OCI-M2 (cell line): Measurements from ENCODE around the gene CARMIL1.
A peak's percentile ranks its signal among the peaks of the same experiment; 100 is the strongest.

Experiments
- DNase-seq: peaks from one replicate; lab custom pipeline; 2025; ENCODE audit not compliant: unreplicated experiment; lab: John Stamatoyannopoulos, UW

Gene CARMIL1

DNA sequence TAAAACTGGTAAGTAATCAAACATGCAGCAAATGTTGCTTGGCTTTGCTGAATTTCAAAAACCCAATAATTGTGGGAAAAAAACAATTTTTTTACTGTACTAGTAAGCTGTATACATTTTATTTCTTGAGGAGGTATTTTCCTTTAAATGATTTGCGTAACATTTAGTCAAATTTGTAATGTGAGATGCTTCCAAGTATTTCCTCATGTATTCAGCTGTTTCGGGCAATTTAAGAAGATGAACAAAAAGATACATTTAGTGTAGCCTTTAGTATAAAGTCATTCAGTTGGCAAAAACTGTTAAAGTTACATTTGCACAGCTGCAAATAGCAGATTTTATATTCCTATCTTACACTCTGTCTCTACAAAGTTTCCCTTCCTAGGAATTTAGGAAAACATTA, 186.8 kb downstream of the CARMIL1 start:
- DNase-seq: no peak

DNA sequence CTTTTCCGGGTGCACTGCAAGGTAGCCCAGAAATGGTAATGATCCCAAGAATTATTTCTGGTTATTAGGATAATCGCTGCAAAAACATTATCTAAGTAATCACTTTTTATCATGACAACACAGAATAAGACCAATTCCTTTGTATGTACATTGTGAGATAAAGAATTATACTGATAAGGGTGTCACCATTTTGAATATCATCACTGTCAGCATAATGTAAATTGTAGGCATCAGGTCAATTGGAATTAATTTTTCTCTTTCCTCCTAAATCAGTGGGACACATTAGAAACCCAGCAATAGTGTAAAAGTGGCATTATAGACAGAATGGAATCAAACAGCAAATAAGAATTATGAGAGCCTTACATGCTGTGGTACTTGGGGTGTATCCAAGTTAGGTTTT, 189.7 kb downstream of the CARMIL1 start:
- no peak for DNase-seq

DNA sequence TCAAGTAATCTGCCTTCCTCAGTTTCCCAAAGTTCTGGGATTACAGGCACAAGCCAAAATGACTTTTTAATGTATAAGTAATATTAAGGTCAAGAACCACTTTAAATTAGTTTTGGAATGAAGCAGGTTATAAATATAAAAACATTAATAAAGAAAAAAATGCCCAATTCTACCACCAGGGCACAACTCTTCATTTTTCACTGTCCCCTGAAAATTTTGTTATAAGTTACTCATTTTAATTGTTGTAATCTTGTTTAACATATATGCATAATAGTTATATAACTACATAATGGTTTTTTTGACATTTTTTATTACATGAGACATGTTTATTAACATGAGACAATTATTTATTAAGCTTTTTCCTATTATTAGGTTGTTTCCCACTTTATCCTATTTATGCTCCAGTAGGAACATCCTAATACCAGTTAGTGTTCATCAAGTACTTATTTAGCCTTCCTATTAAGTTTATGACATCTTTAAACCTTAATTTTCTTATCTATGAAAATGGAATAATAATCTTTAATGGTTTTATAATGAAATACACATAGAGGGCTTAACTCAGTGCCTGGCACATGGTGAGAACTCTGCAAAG, 190.7 kb downstream of the CARMIL1 start:
- DNase-seq: no peak

DNA sequence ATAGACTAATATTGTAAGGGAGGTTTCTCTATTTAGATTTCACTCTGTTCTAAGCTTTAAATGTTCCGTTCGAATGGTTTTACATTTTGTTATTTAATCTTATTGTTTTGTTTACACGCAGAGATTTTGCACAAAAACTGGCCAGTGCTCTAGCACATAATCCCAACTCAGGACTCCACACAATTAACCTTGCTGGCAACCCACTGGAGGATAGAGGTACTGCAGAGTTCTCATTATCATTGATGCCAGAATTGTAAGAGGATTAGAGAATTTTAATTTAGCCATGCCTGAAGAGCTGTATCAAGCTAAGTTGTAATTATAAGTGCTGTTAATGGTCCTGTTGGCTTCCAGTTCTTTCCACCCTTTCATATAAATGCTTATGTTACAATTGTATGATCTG, 193.1 kb downstream of the CARMIL1 start:
- no peak for DNase-seq

DNA sequence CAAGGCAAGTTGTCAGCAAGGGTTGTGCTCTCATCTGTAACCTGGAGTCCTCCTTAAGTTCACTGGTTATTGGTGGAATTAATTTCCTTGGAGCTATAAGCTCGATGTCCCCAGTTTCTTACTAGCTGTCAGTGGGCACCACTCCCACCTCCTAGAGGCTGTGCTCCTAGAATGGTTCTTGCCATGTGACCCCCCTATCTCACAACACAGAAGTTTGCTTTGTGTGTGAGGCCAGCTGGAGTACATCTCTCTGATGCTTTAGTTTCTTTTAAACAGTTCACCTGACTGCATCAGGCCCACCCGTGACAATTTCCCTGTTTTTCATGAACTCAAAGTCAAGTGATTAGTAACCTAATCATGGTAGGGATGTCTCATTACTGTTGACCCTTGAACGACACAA, 193.7 kb downstream of the CARMIL1 start:
- DNase-seq: no peak

DNA sequence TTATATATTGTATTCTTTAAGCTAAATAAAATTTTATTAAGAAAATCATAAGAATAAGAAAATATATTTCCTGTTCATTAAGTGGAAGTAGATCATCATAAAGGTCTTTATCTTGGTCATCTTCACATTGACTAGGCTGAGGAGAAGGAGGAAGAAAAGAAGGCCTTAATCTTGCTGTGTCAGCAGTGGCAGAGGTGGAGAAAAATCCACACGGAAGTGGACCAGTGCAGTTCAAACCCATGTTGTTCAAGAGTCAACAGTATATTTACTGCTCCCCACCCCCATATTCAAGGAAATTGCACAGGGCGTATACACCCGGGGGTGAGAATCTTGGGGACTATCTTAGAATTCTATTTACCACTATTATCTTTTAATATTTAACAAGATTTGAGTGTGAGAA, 194.3 kb downstream of the CARMIL1 start:
- DNase-seq: no peak

DNA sequence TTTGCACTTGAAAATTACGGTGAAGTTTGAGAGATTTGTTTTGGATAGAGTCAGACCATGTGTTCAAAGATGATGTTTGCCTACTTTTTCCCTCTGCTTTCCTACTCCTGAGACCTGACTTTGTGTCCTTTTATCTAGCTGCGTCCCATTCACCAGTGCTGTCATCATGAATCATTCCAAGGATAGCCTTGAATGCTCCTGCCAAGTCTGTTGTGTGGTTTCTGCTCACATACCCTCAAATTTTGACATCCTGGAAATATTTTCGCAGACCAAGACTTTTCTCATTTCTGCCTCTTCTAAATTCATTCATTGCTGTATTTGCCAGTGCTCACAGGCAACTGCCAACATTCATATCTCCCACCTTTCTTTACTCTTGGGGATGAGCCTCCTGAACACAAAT, 197.0 kb downstream of the CARMIL1 start:
- DNase-seq: no peak

DNA sequence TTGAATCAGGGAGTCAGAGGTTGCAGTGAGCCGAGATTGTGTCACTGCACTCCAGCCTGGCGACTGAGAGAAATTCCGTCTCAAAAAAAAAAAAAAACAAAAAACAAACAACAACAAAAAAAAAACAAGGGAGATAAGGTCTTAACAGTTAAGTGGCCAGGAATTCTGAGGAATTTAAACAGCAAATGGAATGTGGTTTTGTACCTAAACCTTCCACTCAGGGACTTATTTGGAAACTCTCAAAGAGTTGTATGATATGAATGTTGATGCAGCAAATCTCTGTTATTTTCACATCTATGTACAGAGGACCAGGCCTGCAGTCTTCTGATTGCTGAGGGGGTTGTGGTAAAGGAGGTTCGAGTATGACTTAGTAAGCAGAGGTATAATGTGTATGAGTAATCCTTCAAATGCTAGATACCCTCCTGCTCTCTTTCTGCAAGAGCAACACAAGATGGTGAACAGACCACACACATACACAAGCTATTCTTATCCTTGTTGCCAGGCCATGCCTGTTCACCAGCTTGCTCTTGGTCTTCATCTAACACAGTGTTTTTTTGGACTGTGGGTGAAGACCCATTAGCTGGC, 197.9 kb downstream of the CARMIL1 start:
- no peak for DNase-seq

DNA sequence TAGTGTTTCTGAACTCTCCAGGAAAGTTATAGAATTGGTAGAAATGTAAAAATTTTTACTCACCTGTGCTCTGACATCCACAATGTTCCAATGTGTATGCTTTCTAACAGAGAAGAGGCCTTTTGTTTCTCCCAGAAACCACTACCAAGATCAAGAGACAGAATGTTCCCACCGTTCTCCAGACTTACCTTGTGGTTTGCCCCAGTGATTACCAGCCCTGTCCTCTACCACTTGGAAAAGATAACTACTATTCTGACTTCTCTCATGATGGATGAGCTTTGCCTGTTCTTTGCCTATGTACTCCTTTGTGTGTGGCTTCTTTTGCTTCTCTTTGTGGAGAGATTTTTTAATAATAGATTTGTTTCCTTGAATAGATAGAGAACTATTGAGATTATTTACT, 199.8 kb downstream of the CARMIL1 start:
- no peak for DNase-seq

DNA sequence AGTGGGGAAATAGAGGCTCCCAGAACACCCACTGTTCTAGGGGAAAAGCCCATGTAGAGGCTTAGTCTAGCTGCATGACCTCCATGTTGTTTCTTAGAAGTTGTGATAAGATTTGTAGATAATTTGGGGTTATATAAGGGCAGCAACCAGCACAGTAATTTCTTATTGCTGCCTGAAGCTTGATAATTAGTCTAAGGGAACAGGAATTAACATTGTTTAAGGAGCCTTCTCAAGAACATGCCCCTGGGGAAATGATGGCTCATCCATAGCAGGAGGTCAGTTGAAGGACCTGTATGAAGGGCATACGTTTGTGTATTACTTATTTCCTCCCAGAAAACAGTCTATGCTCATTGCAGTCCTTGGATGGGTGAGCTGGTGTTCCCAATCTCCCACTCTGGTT, 202.1 kb downstream of the CARMIL1 start:
- no peak for DNase-seq

DNA sequence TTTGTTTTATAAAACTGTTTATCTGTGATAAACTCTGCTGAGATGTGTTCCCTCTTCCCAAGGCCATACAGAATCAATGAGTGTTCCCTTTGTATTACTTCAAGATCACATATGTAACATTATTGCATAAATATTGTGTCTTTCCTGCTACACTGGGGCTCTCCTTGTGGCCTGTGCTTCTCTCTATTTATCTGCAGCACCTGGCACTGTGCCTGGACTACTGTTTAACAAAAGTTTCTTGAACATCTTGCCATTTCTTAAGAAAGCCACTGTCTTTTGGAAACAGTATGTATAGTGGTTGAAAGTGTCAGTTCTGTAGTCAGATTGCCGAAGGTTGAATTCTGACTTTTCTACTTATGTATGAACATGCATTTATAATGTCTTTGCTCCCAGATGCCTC, 203.8 kb downstream of the CARMIL1 start:
- no peak for DNase-seq

DNA sequence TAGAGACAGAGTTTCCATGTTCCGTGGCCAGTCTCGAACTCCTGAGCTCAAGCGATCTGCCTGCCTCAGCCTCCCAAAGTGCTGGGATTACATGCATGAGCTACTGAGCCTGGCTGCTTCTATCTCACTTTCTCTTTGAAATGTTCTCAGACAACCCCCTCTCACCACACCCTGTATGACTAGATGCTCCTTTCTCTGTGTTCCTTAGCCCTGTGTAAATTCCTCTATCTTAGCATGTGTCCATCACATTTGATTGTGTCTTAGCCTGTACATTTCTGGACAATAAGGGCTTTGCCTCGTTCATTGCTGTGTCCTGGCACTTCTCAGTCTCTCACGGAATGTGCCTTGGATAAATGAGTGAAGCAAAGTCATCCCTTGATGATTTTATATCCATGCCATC, 204.8 kb downstream of the CARMIL1 start:
- no peak for DNase-seq

DNA sequence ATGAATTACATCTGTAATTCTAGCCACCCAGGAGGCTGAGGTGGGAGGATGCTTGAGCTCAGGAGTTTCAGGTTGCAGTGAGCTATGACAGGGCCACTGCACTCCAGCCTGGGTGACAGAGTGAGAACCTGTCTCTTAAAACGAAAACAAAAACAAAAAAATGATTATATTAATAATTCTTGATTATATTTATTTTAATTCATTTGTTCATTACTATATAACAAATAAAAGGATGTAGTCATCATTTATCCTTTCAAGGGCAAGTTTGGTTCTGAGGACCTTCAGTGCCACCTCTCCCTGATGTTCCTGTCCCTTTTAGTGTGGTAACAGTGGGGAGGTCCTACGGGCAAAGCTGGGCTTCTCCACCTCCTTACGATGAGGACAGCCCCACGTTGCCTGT, 205.7 kb downstream of the CARMIL1 start:
- DNase-seq: no peak

DNA sequence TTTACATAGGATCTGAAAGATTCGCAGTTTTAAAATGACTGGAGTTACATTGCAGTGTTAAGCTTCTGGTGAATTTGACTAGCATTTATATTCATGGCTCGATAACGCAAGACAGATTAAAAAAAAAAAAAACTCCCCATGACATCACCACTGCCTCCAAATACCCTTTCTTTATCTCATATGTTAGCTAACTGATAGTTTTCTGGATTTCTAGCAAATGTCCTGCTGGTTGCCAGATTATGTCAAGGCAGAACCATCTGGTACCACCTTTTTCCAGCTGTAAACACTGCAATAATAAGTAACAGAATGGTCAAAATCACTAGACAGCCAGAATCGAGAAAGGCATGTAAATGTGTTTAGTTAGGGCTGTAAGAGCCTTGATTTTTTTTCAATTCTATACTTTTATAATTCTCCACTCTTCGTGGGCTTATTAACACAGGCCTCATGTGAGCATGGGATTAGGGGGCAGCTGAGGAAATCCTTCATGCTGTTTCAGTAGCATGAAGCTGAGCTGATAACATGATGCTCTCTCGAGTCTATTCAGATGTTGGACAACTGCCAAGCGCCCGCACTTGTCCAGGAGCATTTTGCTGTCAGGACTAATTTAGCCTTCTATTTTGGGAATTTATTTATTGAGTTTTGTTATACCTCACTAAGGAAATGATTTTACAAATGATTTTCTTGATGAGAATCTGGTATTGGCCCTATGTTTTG, 206.8 kb downstream of the CARMIL1 start:
- no peak for DNase-seq

DNA sequence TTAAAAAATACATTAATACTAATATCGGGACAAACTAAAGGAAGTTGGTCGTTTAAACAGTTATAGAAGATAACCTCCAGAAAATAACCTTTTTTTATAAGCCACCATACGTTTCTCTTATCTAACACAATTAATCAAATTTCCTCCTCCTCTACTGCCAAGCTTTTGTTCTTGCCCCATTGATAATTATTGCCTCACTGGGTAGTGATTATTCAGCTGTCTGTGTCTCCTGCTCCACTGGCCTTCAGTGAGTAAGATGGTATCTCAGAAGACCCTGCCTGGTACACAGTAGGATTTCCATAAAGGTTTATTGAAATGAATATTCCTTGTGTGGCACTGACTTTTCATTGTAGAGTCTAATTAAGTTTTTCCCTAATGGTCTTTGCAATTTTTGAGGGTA, 207.4 kb downstream of the CARMIL1 start:
- no peak for DNase-seq

DNA sequence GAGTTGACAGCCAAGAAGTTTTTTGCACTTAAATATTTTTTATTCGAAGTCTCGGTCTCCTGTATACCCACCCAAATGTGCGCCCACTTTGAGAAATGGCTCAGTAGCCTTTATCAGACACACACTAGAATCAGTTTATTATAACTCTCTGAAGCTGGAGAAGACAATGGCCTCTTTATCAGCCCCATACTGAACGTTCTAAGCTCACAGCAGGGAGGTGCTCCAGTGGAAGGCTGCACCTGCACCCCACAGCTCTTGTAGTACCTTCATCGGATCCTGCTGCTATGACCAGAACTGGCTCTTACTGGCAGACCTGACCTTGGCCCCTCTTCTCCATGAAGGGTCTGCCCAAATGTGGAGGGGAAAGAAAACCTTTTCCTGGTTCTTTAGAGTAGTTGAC, 207.8 kb downstream of the CARMIL1 start:
- DNase-seq: no peak

DNA sequence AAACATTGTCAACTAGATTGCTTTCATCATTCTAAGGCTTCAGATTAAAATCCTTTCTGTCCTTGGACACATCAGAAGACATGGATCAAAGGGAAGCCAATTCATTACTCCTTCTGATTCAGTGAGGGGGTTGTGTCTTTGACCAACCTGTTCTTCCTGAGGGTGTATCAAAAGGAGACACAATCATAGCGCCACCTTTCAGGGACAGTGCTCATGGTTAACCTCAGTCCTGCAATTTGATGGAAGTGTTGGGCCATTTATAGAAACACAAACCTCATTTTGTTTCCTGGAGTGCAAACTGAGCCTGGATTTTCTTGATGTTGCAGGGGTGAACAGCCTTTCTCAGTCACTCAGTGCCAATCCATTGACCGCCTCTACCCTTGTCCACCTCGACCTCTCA, 209.0 kb downstream of the CARMIL1 start:
- DNase-seq: no peak

DNA sequence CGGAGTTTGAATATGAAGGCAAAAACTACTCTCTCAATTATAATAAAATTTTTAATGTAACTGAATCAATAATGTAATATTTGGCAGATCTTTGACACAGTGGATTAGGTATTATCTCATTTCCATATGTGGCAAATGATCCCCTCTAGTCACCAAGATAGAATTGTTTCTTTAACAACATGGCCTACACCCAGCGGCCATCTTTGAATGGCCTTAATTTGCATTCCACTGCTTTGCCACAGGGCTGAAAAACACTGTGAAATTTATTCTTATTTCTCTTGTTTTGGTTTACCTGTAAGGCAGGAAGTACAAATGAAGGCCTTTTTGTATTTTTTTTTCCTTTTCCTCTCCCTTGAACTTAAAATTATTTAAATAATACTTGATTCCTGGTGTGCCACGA, 210.2 kb downstream of the CARMIL1 start:
- DNase-seq: no peak

DNA sequence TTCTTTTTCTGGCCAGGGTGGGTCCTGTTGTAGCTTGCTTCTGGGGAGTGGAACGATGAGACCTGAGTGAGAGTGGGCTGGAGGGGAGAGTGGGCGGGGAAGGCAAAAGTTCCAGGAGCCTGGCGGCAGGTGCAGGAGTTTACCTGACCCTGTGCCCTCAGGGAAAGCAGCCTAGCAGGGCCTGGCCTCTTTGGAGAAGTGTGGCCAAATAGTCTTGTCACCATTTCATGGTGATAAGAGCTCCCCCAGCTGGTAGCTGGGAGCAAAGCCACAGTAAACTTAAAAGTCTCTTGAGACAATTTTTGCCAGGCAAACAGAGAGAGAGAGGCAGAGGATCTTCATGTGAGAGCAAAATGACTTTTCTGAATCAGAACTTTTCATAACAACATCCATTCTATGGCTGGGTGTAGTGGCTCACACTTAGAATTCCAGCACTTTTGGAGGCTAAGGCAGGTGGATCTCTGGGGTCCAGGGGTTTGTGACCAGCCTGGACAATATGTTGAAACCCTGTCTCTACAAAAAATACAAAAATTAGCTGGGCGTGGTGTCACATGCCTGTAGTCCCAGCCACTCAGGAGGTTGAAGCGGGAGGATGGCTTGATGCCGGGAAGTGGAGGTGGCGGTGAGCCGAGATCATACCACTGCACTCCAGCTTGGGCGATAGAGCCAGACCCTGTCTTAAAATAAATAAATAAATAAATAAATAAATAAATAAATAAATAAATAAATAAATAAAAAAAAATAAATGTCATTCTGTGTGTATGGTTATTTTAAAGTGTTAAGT, 211.0 kb downstream of the CARMIL1 start:
- DNase-seq: peak; percentile 48

DNA sequence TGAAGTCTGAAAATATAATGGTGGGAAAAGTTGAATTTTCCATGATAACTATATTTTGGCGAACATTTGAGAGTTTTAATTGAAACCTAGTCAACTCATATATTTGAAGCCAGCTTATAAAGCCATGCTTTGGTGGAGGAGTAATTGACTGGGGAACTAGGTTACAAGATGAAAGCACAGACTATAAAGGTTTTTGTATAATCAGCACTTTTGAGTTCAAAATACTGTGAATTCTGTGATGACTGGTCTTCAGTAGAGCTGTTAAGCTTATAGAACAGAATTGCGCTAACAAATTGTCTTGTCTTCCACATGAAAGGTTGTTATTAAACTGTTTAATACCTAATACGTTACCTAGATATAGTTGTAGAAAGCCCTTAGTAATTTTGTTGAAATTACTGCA, 213.8 kb downstream of the CARMIL1 start:
- DNase-seq: no peak

DNA sequence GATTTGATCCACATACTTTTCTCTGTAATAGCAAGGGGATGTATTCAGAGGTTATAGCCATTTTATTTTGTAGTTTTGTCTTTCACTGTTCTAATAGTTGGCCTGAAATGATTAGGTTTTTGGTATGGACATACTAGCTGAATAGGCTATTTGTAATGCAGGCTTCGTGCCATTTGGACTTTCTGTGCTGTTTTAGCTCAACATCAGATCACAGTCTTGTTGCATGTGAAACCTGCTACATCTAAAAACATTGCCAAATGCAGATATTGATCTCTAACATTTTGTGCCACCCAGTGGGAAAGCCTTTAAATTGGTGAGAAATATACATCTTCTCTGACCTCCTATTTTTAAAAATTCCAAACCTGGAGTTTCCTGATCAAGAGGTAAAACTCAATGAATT, 215.3 kb downstream of the CARMIL1 start:
- no peak for DNase-seq
